NCI-H1694 treated with DMSO at 0.1 percent for 48 hours (cell line): ENCODE data around the gene CHCHD3.
"Not testable (repeated sequence)": the region's sequence is repeated elsewhere in the genome, so short reads cannot be mapped to it uniquely, and the experiment has no call there.

ENCODE experiments used
- DNase-seq: peaks from one replicate; lab custom pipeline; 2025; lab: John Stamatoyannopoulos, UW

The CHCHD3 gene

DNA sequence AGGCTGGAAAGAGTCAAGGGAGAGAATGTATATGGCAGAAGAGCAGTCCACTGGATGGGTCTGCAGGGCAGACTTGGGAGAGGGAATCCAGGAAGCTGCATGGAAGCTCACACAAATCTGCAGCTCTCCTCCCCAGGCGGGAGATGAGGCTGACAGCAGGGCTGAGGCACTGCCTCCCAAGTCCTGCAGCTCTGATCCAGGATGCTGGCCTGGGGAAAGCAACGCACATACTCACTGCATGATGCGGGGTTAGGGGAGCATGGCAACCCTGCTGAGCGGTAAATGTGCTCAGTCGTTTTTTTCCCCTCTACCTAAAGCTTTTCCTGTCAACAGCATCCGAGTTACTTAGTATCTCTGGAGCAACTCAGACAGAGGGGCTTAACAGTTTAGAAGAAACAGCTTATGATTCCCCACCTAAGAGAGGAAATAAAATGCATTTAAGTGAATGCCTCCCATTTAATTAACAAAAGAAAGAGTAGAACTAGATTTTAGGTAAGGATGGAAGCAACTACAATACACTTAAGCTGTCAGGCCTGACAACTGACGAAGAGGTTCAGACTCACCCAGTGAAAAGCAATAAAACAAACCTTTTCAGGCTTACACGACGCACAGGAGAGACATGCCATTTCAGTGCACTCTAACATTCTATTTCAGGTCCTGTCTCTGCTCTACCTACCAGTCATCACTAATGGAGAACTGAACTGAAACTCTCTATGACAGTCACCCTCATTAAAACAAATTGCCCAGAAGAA, 37.0 kb downstream of the CHCHD3 start:
- no peak for DNase-seq

DNA sequence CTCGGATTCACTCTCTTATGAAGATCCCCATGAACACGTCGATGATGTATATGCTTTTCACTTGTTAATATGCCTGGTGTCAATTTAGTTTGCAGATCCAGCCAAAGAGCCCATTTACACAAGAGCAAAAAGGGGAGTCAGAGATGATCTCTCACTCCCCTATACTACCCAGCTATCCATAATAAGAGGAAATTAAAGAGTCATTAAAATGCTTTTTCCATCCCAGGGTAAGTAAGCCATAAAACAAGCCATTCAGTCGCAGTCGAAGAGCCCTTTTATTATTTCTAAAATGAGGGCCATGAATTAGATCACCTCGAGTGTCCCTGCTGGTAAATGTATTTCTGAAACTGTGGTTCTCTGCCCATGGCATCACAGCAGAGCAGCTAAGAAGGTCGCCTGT, 41.2 kb downstream of the CHCHD3 start:
- no peak for DNase-seq

DNA sequence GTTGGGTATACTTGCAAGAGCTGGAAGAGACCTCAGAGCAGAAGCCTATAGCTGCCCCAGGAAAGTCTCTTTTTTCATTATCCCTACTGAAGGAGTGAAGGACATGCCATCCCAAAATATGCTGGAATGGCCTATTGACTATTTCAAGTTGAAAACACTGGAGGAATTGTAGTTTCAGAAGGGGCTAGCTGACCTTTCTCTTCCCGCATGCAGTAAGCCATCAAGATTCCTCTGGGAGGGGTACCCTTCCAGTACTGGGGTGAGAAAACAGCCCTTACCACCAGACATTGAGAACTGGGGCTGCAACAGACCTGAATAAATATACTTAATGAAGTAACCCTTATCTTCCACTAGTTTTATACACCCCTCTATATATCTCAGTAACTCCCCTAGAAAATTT, 41.7 kb downstream of the CHCHD3 start:
- no peak for DNase-seq

- DNase-seq: no peak
Measured at GRCh38 chr7:133039614-133040013, 42.3 kb downstream of the CHCHD3 start.

GRCh38 chr7:133036289-133036688, 45.6 kb downstream of the CHCHD3 start:
- no peak for DNase-seq

GRCh38 chr7:133035240-133035639, 46.6 kb downstream of the CHCHD3 start:
- not testable (repeated sequence) for DNase-seq

GRCh38 chr7:133030346-133030745, 51.5 kb downstream of the CHCHD3 start:
- DNase-seq: no peak

DNA sequence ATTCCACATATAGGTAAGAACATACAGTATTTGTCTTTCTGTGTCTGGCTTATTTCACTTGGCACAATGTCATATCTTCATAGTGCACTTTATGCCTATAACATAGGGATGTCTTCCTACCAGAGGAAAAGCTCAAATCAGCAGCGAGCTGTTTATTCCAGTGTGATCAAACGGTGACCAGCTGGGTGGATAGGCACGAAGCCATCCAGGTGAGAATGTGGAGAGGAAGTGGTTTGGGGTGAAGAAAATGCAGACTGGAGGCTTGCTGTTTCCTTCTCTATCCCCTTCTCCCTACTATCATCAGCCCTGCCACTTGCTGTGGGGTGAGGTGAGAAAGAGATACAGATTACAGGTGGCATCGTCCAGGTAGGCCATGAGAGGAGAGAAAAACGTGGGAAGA, 52.4 kb downstream of the CHCHD3 start:
- DNase-seq: no peak

DNA sequence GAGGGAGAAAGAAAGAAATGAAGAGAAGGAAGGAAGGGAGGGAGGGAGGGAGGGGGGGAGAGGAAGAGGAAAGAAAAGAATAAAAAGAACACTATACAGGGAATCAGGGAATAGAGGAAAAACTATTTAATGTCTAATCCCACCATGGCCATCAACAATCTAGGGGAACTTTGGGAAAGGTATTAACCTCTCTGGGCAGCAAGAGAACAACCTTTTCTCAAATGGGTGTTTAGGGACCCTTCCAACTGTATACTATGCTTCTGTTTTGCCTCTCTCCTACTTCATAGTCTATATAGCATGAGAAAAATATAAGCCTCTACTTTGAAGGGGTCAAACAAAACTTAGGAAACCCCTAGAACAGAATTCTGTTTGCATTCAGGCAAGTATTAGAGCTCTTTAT, 54.5 kb downstream of the CHCHD3 start:
- DNase-seq: no peak

GRCh38 chr7:133026210-133026859, 55.6 kb downstream of the CHCHD3 start:
- no peak for DNase-seq

DNA sequence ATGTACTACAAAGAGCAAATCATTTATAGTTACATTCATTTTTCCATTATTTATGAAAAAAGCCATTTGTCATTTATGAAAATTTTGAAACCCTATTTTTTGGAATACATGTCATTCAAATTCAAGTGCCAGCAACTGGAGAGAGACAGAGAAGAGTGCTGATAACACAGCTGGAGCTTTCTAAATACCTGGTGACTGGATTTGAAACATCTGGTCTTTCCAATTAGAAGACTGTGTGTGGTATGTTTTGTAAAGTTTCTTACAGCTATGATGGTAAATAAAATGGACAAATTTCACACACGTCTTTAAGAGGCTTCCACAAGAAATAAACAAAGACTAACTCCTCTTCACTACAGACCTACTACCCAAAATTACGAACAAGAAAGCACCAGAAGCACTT, 56.8 kb downstream of the CHCHD3 start:
- DNase-seq: no peak

GRCh38 chr7:133024596-133024995, 57.3 kb downstream of the CHCHD3 start:
- no peak for DNase-seq

- no peak for DNase-seq
Measured at GRCh38 chr7:133023370-133024071, 58.4 kb downstream of the CHCHD3 start.

- DNase-seq: peak; percentile 12
Measured at GRCh38 chr7:133022661-133023060, 59.2 kb downstream of the CHCHD3 start.

DNA sequence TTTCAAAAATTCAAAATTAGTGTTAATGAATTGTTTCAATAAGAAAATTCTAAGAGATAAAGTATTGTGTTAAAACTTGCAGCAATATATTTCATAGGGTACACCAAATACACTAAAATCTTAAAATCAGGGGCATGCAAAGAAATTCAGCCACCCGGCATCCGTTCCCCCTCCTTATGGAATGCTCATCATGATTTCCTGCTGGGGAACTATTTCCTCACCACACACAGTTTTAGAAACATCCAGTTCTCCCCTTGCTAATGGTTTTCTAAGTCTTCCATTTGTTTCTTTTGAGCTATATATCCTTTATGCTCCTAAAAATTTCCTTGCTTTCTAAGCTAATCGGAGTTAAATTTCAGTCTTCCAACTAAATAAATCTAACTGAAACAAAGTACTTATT, 60.7 kb downstream of the CHCHD3 start:
- DNase-seq: no peak

DNA sequence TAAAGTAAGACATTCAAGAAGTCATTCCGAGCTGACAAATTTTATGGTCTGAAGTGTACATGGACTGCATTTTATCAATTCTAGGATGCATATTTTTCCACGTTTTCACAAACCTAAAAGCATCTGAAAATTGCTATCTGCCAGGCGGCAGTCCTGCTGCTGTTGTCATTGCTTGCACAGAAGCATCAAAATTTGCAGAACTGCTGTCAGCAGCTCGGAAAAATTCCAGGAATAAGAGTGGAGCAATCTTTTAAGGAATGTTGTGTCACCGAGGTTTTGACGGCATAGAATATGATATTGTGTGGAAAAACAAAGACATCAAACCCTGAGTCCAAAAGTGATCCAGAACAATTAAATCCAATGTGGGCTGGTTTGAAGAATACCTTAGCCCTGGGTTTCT, 61.4 kb downstream of the CHCHD3 start:
- DNase-seq: no peak

DNA sequence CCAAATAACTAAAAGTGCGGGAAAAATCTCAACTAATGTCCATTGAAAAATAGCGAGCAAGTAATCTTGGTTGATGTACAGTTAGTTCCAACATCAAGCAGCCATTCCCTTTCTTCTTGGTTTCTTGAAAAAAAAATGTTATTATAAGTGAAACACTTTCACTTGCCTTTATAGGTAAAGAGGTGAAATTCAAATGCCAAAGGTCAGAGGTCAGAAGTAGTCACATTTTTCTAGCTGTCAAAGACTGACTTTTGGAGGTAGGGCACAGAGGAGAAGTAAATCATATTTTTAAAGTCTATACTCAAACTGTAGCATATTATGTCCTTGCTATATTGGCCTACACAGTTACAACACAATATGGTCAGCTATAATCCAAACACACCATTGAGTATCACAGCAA, 62.3 kb downstream of the CHCHD3 start:
- DNase-seq: no peak

- no peak for DNase-seq
Measured at GRCh38 chr7:133016604-133017003, 65.3 kb downstream of the CHCHD3 start.

DNA sequence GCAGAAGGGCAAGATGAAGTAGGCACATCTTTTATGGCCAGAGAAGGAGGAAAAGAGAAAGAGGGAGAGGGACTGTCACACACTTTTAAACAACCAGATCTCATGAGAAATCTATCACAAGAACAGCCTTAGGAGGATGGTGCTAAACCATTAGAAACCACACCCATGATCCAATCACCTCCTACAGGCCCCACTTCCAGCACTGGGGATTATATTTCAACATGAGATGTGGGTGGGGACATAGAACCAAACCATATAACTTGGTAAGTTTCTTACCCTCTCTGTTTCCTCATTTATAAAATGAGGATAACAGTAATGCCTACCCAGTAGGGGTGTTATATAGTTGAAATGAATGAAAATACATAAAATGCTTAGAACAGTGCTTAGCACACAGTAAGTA, 66.0 kb downstream of the CHCHD3 start:
- no peak for DNase-seq

DNA sequence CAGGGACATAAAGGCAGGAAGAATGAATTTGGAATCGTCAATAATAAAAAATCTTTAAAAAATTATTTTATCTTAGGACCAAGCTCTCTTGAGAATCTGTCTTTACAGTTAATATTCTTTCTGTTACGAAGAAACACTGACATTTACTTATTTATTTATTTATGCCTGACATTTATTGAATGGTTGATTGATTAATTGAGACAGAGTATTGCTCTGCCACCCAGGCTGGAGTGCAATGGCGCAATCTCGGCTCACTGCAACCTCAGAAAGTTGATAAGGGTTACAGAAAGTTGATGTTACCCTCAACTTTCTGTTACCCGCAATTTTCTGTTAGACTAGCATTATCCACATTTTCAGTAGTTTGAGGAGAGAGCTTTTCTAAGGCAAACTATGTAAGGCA, 70.1 kb downstream of the CHCHD3 start:
- DNase-seq: no peak

GRCh38 chr7:133009426-133010252, 72.3 kb downstream of the CHCHD3 start:
- DNase-seq: no peak

- no peak for DNase-seq
Measured at GRCh38 chr7:133007961-133008360, 73.9 kb downstream of the CHCHD3 start.
